Panc1 (cell line): ENCODE measurements around the gene POLR2B.

Experiments
- CTCF ChIP-seq: fragments of 450-650 bp; IDR thresholded peaks from 2 replicates; pipeline ENCODE4 v1.5.1; 2017; ENCODE audit warnings: mild to moderate bottlenecking
- POLR2AphosphoS5 ChIP-seq: IDR thresholded peaks from 2 replicates; pipeline ENCODE4 v1.6.1; 2012; ENCODE audit warnings: mild to moderate bottlenecking, low read depth, low read length, moderate library complexity
- REST ChIP-seq, 2 experiments: IDR thresholded peaks; 2 replicates each; pipeline ENCODE4 v1.6.1; 2011 to 2012; ENCODE audit warnings: low read depth in 2 of 2, control low read depth in 1 of 2, low read length in 1 of 2, mild to moderate bottlenecking in 1 of 2, moderate library complexity in 1 of 2; ENCODE audit not compliant: insufficient read depth in 1 of 2
- TCF7L2 ChIP-seq: IDR thresholded peaks from 2 replicates; pipeline ENCODE4 v1.6.1; 2011; ENCODE audit warnings: mild to moderate bottlenecking, low read depth, low read length, inconsistent platforms

- TF ChIP-seq CTCF (no peak), TCF7L2 (no peak), REST (IDR thresholded peaks at IDR 0.05; ENCODE audit: insufficient read depth in 1 of 2, low read depth in 2 of 2, low read length in 1 of 2) (no peak), POLR2AphosphoS5 (no peak)
Observed at GRCh38 chr4:56999751-57000150, 21.1 kb downstream of the POLR2B start.
